IMR-90 (cell line): Measurements from ENCODE around the gene TRPM3. TPM values are rescaled to one million over a fixed set of nuclear protein-coding genes. Genes with fewer than 3 reads are reported as not detected.

Experiments
- FOS ChIP-seq: fragments of 150-350 bp; IDR thresholded peaks from 2 replicates; pipeline ENCODE4 v1.6.1; 2016; ENCODE audit warnings: low read depth, low read length
- MAFK ChIP-seq: IDR thresholded peaks from 2 replicates; pipeline ENCODE4 v1.6.1; 2012; ENCODE audit warnings: low read depth, low read length, improper control_type of control experiment
- USF2 ChIP-seq: fragments of 150-350 bp; IDR thresholded peaks from 2 replicates; pipeline ENCODE4 v1.6.1; 2017; ENCODE audit warnings: mild to moderate bottlenecking, antibody characterized with exemption, low read length, low read depth
- microRNA-seq, 2 experiments: library from miRNA; stranded (forward) in 1 of 2; unstranded in 1 of 2; fragments of 10-50 nt in 1 of 2; fragments of <30 nt in 1 of 2; gene quantifications in 1 of 2; microRNA quantifications in 1 of 2; one replicate each; pipeline versions ENCODE3 to v1.1.0; 2013 to 2020; ENCODE audit not compliant: insufficient read depth in 1 of 2, insufficient read length in 1 of 2, unreplicated experiment in 1 of 2
- polyA plus RNA-seq, 3 experiments: library from polyadenylated mRNA; depleted of rRNA; stranded (reverse); fragments of >200 nt; gene quantifications; 2 replicates each; pipeline ENCODE4 v1.2.3, GENCODE V29; 2012; ENCODE audit warnings: low replicate concordance in 1 of 3
- small RNA-seq, 5 experiments: library from RNA; depleted of rRNA; stranded (forward); fragments of <200 nt; gene quantifications; one replicate each; pipeline ENCODE3, GENCODE V24; 2012
- total RNA-seq: library from RNA; depleted of rRNA; stranded (reverse); fragments of >200 nt; gene quantifications from 2 replicates; pipeline ENCODE4 v1.2.3, GENCODE V29; 2012

The TRPM3 gene
- total and polyA plus RNA-seq, 2 of the 4 experiments (the other 2 are of a cell fraction): not detected

- TF ChIP-seq USF2 (no peak), MAFK (no peak), FOS (no peak)
Measured at GRCh38 chr9:70479880-70480291, 641.5 kb downstream of the TRPM3 start (continued).

Small RNA genes within 50 kb of the gene (microRNA-seq; reads per million reads assigned to microRNA genes)
- gene MIR204 (ENCODE audit: insufficient read depth in 1 of 2, insufficient read length in 1 of 2, unreplicated experiment in 1 of 2) (0 reads per million in 2 experiments), gene RN7SL726P (ENCODE audit: insufficient read depth, insufficient read length) (not detected)

Small RNA genes within 50 kb of the gene (small RNA-seq; reads per million reads assigned to genes)
- 0 reads per million in 5 experiments for gene MIR204
- 0 reads per million in 5 experiments for gene RN7SL726P
